ENCODE measurements around the gene APC. TPM values are rescaled to one million over a fixed set of nuclear protein-coding genes. Genes with fewer than 3 reads are reported as not detected.
A peak's percentile ranks its signal among the peaks of the same experiment; 100 is the strongest.

The APC gene
- total RNA-seq, 6 experiments from 2014 or later = 12.4 to 34.5 (median 16.9) TPM

DNA sequence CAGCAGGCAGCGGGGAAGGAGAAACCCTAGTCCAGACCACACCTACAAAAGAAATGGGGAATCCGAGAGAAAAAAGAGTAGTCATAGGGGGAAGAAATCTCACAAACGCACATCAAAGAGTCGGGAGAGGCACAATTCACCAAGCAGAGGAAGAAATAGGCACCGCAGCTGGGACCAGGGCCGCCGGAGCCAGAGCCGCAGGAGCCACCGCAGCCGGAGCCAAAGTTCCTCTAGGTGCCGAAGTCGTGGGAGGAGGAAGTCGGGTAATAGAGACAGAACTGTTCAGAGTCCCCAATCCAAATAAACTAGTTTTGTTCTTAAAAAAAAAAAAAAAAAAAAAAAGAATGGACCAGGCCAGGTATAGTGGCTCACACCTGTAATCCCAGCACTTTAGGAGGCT, 155.1 kb downstream of the APC start:
- Histone ChIP-seq H3K36me3 (peaks cover 0 to 9% (median 3%) of the 10 kb centered on the region in 4 donors), H3K9me3 (no peaks in the 10 kb centered on the region), H3K27ac (no peak overlapping the region), H3K4me1 (peaks cover 0 to 12% (median 0%) of the 10 kb centered on the region in 4 donors), H3K27me3 (no peaks in the 10 kb centered on the region), H3K4me3 (no peak overlapping the region)
- ATAC-seq (no peak), DNase-seq (no peak)
- intact Hi-C loops (cut with DNase I) = no loop called here
- TF ChIP-seq POLR2A (IDR thresholded peaks at IDR 0.05) = no peak
- TF ChIP-seq, protein P1, sequence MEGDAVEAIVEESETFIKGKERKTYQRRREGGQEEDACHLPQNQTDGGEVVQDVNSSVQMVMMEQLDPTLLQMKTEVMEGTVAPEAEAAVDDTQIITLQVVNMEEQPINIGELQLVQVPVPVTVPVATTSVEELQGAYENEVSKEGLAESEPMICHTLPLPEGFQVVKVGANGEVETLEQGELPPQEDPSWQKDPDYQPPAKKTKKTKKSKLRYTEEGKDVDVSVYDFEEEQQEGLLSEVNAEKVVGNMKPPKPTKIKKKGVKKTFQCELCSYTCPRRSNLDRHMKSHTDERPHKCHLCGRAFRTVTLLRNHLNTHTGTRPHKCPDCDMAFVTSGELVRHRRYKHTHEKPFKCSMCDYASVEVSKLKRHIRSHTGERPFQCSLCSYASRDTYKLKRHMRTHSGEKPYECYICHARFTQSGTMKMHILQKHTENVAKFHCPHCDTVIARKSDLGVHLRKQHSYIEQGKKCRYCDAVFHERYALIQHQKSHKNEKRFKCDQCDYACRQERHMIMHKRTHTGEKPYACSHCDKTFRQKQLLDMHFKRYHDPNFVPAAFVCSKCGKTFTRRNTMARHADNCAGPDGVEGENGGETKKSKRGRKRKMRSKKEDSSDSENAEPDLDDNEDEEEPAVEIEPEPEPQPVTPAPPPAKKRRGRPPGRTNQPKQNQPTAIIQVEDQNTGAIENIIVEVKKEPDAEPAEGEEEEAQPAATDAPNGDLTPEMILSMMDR (IDR thresholded peaks at IDR 0.05) = no peak
- WGBS (ENCODE audit: insufficient coverage, low coverage, low lambda C conversion rate, missing lambda C conversion rate) = 91% methylated on average over 11 of the region's 13 CpGs

DNA sequence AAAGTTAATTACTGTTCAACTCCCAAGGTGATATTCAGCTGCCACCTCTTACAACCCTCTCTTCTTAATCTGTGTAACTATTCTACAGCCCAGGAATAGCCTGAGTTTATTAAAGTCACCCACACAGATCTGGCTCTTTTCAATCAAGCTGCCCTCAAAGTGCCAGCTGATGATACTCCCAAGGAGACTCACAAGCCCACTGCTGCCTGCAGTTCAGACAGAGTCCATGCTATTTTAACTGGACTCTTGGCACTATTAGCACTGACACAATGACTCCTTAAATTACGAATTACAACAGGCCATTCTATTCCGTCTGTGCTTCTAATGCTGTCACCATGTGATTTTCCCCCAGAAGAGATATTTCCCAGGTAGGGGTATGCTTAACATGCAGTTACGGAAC, 158.0 kb downstream of the APC start:
- no peaks in the 10 kb centered on the region for H3K27me3 ChIP-seq
- TF ChIP-seq, protein P1 (IDR thresholded peaks at IDR 0.05) = no peak
- no peak for TF ChIP-seq POLR2A (IDR thresholded peaks at IDR 0.05)
- H3K36me3 ChIP-seq = peaks cover 0 to 17% (median 3%) of the 10 kb centered on the region in 4 donors
- peak in 1 of 4 donors; percentile 28 for ATAC-seq
- H3K4me1 ChIP-seq = peaks cover 0 to 12% (median 0%) of the 10 kb centered on the region in 4 donors
- DNase-seq = no peak
- intact Hi-C loops (cut with DNase I) = no loop called here
- no peak overlapping the region for H3K4me3 ChIP-seq
- WGBS (ENCODE audit: insufficient coverage, low coverage, low lambda C conversion rate, missing lambda C conversion rate) = 78% methylated on average over 3 of the region's 3 CpGs
- no peaks in the 10 kb centered on the region for H3K9me3 ChIP-seq
- H3K27ac ChIP-seq = no peak overlapping the region

Small RNA genes lying within 50 kb of the gene (small RNA-seq; reads per million reads assigned to genes)
- 0 reads per million in 2 experiments for gene RNU6-482P

Other genes with a start within 250 kb of the APC start
- gene SRP19, start 123.4 kb downstream of the APC start, total RNA-seq = 10 to 100 TPM; 17.0 to 63.4 (median 23.3) TPM
- gene REEP5, start 184.3 kb downstream of the APC start, total RNA-seq = 10 to 100 TPM; 52.2 to 75.6 (median 64.0) TPM
- 10 to 100 TPM; 12.0 to 20.8 (median 14.6) TPM for gene DCP2, start 238.9 kb downstream of the APC start, total RNA-seq

Measured in right lobe of liver (tissue), 6 donors.